ENCODE results near the gene RBPJ. TPM values are rescaled to one million over a fixed set of nuclear protein-coding genes. Genes with fewer than 3 reads are reported as not detected.
"Not testable (repeated sequence)": the region's sequence is repeated elsewhere in the genome, so short reads cannot be mapped to it uniquely, and the experiment has no call there.

The RBPJ gene
- total RNA-seq, 2 donors from 2014 or later = 41.7 to 98.2 TPM

GRCh38 chr4:26397086-26397485 lies 76.3 kb downstream of the RBPJ start:
- no peak overlapping the region for H3K27ac ChIP-seq
- H3K27me3 ChIP-seq = no peaks in the 10 kb centered on the region
- intact Hi-C loops (cut with DNase I) = no loop called here
- H3K4me3 ChIP-seq = no peak overlapping the region
- H3K36me3 ChIP-seq = no peaks in the 10 kb centered on the region
- no peak for TF ChIP-seq CTCF (IDR thresholded peaks at IDR 0.05)
- no peak for DNase-seq
- no peak overlapping the region for H3K9ac ChIP-seq (ENCODE audit: low read depth in 2 of 2, low read length in 2 of 2)
- no peaks in the 10 kb centered on the region for H3K4me1 ChIP-seq
- H3K9me3 ChIP-seq = no peaks in the 10 kb centered on the region

- no peak for DNase-seq
- Histone ChIP-seq H3K4me1 (no peaks in the 10 kb centered on the region), H3K9ac (ENCODE audit: low read depth in 2 of 2, low read length in 2 of 2) (no peak overlapping the region), H3K4me3 (no peak overlapping the region), H3K27ac (no peak overlapping the region), H3K36me3 (no peaks in the 10 kb centered on the region), H3K27me3 (no peaks in the 10 kb centered on the region), H3K9me3 (no peaks in the 10 kb centered on the region)
- intact Hi-C loops (cut with DNase I) = no loop called here
- no peak for TF ChIP-seq CTCF (IDR thresholded peaks at IDR 0.05)
Measured at GRCh38 chr4:26400132-26400531, 79.3 kb downstream of the RBPJ start.

GRCh38 chr4:26402017-26402416 lies 81.2 kb downstream of the RBPJ start:
- H3K9ac ChIP-seq (ENCODE audit: low read depth in 2 of 2, low read length in 2 of 2); intact Hi-C loops (cut with DNase I); H3K4me3 ChIP-seq; H3K36me3 ChIP-seq; H3K4me1 ChIP-seq; H3K27ac ChIP-seq; H3K27me3 ChIP-seq; DNase-seq; H3K9me3 ChIP-seq: not testable (repeated sequence)

GRCh38 chr4:26402458-26402857 lies 81.6 kb downstream of the RBPJ start:
- H3K9ac ChIP-seq (ENCODE audit: low read depth in 2 of 2, low read length in 2 of 2) = no peak overlapping the region
- no peaks in the 10 kb centered on the region for H3K9me3 ChIP-seq
- H3K4me1 ChIP-seq = no peaks in the 10 kb centered on the region
- TF ChIP-seq CTCF (IDR thresholded peaks at IDR 0.05) = no peak
- no peak overlapping the region for H3K4me3 ChIP-seq
- intact Hi-C loops (cut with DNase I) = no loop called here
- no peak for DNase-seq
- no peaks in the 10 kb centered on the region for H3K27me3 ChIP-seq
- H3K36me3 ChIP-seq = no peaks in the 10 kb centered on the region
- no peak overlapping the region for H3K27ac ChIP-seq

GRCh38 chr4:26404743-26405206 lies 84.0 kb downstream of the RBPJ start:
- Histone ChIP-seq H3K27me3 (no peaks in the 10 kb centered on the region), H3K27ac (no peak overlapping the region), H3K9ac (ENCODE audit: low read depth in 2 of 2, low read length in 2 of 2) (no peak overlapping the region), H3K4me3 (no peak overlapping the region), H3K36me3 (no peaks in the 10 kb centered on the region), H3K4me1 (no peaks in the 10 kb centered on the region), H3K9me3 (no peaks in the 10 kb centered on the region)
- intact Hi-C loops (cut with DNase I) = no loop called here
- DNase-seq = no peak
- TF ChIP-seq CTCF (IDR thresholded peaks at IDR 0.05) = no peak

- H3K4me3 ChIP-seq = no peak overlapping the region
- no peak for TF ChIP-seq CTCF (IDR thresholded peaks at IDR 0.05)
- no peaks in the 10 kb centered on the region for H3K36me3 ChIP-seq
- H3K27ac ChIP-seq = no peak overlapping the region
- intact Hi-C loops (cut with DNase I) = no loop called here
- DNase-seq = no peak
- H3K4me1 ChIP-seq = no peaks in the 10 kb centered on the region
- no peak overlapping the region for H3K9ac ChIP-seq (ENCODE audit: low read depth in 2 of 2, low read length in 2 of 2)
- no peaks in the 10 kb centered on the region for H3K9me3 ChIP-seq
- no peaks in the 10 kb centered on the region for H3K27me3 ChIP-seq
Measured at GRCh38 chr4:26406346-26406975, 85.6 kb downstream of the RBPJ start.
